Activated T-helper 1 cell treated with Interleukin-2 at 50 U/mL for 16 hours (primary cell): Measurements from ENCODE around the gene PDZK1.
"Not testable (repeated sequence)": the region's sequence is repeated elsewhere in the genome, so short reads cannot be mapped to it uniquely, and the experiment has no call there.

Experiments
- DNase-seq: peaks from one replicate; pipeline ENCODE4 v3.0.0-alpha.2; 2020; ENCODE audit warnings: low read depth

The PDZK1 gene

DNA sequence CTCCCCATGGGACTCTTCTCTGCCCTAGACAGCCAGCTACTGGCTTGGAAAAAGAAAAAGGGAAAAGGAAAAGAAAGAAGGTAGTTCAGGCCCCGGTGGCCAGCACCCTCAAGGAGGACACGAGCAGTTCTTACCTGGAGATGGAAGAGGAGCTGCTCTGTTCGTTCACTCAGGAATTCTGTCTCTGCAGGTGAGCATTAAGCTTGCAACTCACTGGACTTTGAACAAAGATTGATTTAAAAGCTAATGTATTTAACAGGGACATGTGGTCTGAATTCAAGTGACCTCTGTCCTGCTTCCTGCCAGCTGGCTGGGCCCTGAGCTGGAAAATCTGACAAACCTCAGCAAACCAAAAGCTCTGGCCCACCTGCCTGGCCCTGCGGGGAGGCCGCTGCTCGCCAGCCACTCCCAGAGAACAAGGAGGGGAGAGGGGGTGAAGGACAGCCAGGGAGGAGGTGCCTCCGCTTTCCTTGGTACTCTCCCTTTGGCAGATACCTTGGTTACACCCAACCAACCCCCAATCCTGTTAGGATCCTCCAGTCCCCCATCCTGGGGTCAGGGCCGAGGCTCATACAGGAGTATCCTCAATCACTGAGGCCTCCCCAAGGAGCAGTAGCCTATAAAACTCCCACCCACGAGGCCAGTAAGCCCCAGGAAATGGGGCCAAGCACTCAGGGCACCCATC is at the start of gene PDZK1:
Gene PDZK1, minus strand, starts transcription at position 186 of the 685 bp plus-strand sequence. CDS start 19,347 bp downstream, outside the sequence.
- DNase-seq: no peak

DNA sequence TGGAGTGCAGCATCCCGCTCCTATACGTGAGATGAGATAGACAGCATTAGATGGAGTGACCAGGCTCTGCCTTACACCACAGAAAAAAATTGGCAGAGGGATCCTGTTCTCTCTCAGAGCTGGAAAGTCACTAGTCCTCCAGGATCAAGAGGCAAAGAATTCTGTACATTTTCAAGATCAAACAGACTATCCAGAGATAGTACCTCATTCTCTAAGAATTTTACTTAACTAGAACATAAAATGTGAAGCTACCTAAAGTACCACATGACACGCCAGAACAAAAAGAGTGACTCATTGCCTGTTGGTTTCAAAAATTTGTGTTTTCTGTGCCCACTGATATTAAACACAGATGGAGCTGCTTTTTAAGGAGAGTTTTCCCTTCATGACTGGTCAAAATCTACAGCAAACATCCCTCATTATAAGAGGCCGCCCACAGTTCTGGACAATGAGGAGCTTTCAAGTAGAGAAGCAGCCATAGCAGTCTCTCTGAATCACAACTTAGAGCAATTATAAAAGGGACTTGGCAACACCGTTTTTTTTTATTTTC is 44.4 kb upstream of the PDZK1 start:
- DNase-seq: no peak

DNA sequence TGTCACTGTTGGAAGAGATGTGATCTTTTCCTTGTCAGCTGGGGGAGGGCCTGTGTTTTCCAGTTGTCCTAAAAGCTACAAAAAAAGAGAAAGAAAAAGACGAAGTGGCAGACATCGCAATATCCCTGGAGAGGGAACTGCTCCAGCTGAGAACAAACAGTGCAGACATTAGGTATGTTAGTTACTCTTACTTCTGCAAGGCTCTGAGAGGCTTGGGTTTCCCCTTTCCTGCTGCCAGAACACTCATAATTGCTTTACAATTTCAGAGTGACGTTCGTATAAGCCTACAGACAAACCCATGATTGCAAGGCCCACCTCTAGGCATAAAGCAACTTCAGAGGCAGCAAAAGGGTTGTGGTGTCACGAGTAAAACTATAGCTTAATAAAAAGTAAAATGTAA is 43.3 kb upstream of the PDZK1 start:
- no peak for DNase-seq

DNA sequence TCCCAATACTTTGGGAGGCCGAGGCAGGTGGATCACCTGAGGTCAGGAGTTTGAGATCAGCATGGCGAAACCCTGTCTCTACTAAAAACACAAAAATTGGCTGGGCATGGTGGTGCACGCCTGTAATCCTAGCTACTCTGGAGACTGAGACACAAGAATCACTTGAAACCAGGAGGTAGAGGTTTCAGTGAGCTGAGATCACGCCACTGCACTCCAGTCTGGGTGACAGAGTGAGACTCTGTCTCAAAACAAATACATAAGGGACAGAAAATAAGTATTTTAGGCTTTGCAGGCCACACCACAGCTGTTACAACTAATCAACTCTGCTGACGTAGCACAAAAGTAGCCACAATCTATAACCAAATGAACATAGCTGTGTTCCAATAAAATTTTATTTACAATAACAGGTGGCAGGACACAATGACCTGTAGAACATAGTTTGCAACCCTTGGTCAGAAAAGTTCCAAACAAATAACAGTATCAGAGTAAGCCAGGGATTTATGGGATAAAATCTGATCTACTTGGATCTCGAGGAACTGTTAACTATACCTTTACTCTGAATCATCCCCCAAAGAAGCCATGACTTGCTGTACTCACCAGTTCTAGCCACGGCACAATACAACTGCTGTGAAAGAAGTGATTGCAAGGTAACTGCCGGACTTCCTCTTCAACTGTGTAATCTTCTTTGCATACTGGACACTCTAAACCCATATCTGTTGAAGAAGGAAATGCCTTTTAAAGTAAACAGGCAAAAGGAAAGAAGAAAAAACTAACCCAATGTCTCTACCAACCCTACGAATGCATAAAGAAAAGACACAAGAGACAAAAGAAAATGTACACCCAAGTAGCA is 40.5 kb upstream of the PDZK1 start:
- no peak for DNase-seq

DNA sequence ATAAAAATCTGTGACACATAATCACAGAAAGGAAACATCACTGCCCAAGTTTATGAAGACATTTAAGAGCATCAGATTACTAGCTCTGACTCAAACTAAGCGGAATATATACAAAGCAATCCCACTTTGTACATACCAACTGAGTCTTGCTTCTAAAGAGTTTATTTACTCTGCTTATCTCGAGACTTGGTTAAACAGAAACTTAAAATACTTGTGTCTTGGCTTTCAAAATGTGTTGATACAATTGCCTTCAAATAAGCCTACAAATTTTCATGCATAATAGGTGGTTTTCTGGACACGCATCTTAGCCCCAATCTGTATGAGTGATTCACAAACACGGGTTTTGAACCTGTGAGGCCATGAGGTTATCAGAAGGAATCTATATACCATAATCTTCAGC is 33.1 kb upstream of the PDZK1 start:
- no peak for DNase-seq

DNA sequence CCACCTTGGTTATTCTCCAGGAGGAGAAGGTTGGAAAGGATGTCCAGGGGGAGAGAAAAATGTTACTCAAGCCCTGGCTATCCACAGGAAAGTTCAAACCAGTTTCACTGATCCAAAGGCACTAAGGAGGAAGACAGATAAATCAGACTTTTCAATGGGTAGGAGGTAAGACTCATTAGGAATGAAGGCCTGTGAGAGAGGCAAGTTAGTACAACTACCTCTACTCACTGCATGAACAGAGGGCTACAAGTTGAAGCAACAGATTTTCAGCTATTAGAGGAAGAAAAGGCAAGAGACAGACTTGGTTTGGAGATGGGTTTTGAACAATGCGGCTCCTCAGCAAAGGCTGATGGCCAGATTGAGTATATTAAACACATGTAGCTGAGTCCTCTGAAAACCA is 29.0 kb upstream of the PDZK1 start:
- DNase-seq: no peak

DNA sequence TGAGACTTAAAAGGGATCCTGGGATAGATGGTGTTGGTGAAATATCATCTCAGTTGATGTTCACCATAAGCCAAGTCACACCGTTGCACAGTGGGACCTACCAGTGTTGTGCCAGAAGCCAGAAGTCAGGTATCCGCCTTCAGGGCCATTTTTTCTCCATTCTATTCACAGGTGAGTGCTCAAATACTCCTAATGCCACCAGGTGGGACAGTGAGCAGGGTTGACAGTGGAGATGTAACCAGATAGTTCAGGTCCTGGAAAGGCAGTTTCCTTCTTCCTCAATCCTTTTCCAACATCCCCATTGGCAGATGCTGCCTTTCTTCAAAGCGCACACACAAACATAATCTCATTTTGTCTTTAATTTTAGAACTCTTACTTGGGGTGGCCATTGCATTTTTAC is 23.7 kb upstream of the PDZK1 start:
- no peak for DNase-seq

DNA sequence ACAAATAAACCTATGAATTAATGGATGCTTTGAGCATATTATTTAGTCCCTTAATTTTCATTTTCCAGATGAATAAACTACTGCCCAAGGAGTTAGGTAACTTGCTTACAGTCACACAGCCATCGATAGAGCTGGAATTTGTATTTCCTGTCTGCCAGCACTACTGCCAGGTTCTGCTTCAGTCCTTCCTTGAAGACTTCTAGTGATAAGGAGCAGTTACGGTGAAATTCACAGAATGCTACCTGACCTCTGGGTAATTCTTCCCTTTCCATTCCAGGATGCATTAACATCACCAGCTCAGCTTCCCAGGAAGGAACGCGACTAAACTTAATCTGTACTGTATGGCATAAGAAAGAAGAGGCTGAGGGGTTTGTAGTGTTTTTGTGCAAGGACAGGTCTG is 23.3 kb upstream of the PDZK1 start:
- DNase-seq: no peak

DNA sequence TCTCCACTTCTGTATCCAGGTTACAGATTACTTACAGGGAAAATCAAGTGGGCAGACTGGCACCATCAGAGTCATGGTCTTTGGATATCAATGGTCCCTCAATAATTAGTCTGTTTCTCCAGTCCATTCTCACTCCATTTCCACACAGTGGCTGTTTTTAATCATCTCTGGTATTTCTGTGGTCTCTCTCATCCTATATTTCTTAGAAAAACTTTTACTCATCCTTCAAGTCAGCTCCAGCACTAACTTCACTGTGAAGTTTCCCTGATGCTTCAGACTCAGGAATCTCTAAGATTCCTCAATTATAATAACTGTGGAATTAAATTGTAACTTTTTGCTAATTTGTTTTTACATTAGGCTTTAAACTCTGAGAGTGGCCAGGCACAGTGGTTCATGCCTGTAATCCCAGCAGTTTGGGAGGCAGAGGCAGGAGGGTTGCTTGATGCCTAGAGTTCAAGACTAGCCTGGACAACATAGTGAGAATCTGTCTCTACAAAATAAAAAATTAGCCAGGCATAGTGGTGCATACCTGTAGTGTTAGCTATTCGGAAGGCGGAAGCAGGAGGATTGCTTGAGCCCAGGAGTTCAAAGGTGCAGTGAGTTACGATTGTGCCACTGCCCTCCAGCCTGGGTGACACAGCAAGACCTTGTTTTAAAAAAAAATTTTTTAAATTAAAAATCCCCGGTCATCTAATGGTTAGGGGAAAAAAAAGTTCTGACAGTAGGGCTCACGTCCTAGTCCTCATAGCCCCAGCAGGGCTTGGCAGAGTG is 22.7 kb upstream of the PDZK1 start:
- DNase-seq: no peak

DNA sequence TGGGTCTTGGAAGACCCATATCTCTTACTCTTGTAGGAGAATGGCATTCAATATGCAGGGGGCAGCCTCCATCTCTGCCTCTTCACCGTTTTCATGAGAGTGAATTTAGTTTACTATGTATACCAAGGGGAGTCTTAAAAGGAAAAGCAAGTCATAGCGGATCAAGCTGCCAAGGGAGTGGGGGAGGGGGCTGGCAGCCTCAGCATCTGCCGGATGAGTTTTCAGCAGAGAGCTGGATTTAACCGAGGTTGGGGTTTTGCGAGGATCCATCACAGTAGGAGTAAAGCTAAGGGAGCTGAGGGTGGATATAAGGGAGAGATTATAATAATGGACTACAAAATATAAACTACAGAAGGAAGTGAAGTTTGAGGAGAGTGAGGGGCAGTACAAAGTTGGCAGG is 22.0 kb upstream of the PDZK1 start:
- DNase-seq: no peak

DNA sequence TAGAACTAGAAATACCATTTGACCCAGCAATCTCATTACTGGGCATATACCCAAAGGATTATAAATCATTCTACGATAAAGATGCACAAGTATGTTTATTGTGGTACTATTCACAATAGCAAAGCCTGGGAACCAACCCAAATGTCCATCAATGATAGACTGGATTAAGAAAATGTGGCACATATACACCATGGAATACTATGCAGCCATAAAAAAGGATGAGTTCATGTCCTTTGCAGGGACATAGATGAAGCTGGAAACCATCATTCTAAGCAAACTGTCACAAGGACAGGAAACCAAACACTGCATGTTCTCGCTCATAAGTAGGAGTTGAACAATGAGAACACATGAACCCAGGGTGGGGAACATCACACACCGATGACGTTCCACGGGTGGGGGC is 19.0 kb upstream of the PDZK1 start:
- DNase-seq: not testable (repeated sequence)

DNA sequence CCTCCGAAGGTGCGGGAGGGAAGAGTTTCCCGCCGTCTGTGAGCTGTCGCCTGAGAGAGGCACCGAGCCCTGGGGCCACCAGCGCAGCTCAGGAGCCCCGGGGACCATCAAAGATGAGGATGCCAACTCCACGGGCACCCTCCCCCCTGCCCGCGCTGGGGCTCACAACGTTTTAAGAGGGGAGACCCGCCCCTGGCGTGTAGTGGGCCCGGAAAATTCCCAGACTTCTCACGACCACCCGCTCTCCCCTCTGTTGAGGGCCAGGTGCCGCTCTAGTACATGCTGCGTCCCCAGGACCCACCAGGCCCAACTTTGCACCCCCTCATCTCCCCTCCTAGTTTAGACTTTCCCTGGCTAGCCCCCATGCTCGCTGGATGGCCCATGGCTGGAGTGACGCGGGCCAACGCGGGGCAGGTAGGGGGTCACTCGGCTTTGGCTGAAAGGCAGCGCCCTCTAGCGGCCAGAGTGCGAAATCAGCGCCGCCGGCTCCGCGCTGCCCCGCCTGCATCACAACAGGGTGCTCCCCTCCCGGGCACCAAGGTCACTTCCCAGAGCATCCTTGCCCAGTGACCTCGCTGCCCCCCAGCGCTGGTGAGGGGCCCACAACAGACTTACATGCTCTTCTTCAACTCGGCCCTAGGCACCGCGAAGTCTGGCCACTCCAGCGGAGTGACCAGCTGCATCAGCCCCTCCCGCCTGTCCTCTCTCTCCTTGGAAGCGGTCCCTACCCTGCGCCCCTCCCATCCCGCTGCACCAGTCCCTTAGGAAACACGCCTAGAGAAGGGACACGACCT is 13.9 kb upstream of the PDZK1 start:
- DNase-seq: peak; percentile 57

DNA sequence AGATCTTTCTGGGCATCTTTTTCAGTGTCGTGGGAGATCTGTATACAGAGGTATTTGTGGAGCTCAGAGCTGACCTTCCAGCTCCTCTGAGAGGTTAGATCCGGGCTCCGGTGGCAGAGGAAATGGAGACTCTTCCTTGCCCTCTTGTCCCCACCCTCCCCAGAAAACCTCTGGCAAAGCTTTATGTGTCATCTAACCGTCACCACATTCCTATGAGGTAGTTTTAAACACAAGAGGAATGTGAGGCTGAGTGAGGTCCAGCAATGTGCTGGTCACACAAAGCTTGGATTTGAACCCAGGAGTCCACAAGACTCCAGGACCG is 13.3 kb upstream of the PDZK1 start:
- no peak for DNase-seq

DNA sequence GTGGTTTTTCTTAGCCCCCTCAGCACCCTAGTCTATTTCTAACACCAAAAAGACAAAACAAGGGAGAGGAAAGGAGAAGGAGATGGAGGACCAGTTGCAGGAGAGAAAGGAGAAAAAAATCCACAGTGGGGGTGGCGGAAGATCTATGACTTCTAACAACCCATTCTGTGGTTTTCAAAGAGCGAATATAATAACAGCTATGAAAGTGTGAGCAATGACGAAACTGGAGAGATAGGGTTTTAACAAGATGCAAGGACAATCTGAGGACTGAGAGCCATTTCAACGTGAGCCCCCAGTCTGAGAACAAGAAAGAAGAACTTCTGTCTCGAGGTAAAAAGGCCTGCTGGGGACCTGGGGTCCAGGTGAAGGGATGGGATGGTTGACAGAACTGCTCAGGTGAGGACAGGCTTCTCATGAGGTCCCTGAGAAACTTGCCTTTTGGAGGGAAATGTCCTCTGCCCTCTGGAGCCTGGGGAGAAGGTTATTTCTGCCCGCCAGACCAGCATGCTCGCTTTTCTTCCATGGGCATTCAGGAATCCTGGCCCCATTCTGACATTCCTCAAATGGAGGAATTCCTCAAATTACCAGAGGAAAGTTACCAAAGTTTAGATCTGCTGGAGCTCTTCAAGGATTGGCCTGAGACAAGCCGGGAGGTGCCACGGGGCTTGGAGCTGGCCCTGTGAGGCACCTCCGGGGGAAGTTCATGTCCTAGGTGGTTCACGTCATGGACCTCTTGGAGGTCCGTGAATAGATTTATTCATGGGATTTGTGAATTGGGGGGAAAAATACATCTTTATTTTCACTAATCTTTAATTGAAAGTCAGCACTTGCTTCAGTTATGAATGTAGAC is 12.3 kb upstream of the PDZK1 start, which contains the start of gene CD160:
Gene CD160, plus strand, starts transcription at position 270 of the 850 bp plus-strand sequence. CDS start 8,829 bp downstream, outside the sequence.
- DNase-seq: no peak

DNA sequence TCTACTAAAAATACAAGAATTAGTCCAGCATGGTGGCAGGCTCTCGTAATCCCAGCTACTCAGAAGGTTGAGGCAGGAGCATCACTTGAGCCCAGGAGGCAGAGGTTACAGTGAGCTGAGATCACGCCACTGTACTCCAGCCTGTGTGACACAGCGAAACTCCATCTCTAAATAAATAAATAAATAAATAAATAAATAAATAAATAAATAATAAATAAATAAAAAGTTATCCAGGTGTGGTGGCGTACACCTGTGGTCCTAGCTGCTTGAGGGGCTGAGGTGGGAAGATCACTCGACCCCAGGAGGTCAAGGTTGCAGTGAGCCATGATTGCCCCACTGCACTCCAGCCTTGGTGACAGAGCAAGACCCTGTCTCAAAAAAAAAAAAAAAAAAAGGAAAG is 11.3 kb upstream of the PDZK1 start:
- DNase-seq: not testable (repeated sequence)

DNA sequence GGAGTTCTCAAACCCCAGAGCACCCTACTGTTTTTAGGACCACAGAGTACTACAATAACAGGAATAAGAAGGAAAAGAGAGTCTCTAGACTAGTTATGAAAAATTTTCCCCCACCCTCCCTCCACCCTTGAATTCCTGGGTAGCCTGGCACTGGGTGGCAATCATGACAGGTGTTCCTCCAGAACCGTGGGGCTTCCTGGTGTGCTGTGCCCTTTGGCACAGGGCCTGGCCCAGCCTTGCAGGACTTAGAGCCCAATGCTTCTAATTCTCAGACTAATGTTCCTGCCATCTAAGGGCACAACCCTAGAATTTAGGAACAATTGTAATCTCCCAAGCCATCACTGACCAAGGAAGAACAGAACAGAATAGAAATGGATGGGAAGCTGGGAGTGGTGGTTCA is 10.7 kb upstream of the PDZK1 start:
- no peak for DNase-seq

DNA sequence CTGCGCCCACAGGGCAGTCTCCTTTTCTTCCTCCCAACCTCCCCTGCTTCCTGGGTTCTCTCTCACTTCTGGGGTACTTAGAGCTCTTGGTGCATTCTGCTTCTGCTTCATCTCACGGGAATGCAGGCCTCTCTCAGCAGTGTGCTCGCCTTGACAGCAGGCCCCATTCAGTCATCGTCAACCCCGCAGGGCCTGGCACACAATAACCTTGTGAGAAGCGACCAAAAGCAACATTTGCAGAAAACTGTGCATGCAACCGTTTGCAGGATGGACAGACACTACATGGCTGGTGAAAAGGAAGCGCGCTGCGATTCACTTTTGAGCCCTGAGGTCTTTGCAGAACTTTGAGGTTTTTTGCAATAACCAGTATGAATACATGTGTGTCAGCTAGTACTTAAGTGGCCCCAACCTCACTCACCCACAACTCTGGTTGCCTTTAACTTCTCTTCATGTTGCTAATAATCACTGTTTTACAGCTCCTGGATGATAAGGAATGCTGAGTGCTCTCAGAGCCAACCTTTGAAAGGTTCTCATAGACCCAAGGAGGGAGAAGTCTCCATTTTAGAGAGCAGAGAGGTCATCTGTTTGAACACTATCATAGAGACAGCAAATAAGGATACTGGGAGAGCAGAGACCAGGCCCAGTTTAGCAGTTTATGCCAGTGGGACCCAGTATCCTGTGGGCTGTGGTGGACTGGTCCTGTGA is 9.6 kb upstream of the PDZK1 start:
- DNase-seq: no peak

DNA sequence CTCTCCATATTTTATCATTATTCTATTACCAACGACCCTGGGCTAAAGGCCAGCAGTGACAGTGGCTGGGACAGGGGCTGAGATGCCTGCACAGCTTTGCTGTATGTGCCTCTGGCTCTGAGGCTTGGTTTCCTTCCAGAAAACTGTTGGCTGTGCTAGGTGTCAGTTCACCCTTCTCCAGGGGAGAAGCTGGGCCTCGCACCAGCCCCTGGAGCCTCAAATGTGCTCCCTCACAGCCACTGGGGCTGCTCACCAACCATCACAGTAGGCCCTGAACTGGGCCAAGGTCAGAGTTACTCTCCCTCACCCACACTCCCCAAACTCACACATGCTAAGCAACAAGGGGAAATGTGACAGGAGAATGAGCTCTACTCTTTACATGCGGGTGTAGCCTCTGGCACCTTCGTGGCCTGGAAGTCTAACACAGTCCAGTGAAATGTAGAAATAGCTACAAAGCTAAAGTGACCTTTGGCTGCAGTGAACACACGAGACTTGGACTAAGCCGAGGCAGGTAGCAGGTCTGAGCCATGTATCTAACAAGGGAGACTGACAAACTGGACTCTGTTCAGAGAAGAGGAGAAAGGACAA is 7.5 kb upstream of the PDZK1 start:
- DNase-seq: no peak

DNA sequence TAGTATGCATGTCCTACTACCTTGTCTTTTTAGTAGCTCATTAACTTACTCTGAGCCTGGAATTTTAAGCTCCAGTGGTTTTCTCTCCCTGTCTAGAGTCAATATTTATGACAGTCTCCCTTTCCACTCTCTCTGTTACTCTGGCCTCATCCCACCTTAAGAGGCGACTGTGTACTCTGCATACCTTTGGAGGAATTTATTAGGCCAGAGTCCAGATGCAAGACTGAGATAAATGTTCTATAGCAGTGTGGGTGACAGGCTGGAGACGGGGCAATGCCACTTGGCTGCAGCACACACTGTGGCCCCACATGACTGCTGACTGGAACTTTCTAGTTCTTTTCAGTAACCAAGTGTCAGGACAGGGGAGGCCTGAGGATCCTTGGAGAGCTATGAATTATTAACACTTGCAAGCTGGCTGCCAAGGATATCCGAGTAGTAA is 4.1 kb upstream of the PDZK1 start:
- no peak for DNase-seq
